ENCODE data around the gene RAB7B.

Gene RAB7B

DNA sequence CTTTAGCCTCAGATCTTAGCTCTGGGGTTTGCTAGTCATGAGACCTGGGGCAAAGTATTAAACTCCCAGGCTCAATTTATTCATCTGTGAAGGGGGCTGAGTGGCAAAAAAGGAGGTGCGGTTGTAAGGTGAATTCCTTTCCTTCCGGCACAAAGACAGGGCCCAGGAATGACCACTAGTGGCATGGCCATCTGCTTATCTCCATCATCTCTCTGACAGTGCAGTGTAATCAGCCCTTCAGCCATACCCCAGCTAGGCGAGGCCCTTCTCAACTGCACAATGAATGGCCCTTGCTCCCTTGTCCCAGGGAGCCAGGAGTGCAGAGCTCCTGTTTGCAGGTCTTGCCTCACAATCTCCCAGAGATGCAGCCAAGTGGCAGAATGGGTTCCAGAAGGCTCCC lies 54.3 kb downstream of the RAB7B start:
- H3K4me3 ChIP-seq (ENCODE audit: low read length), result no peak overlapping the region
- no peaks in the 10 kb centered on the region for H3K9me3 ChIP-seq (ENCODE audit: control insufficient read depth, insufficient read depth, low read length)
- TF ChIP-seq, protein P1, sequence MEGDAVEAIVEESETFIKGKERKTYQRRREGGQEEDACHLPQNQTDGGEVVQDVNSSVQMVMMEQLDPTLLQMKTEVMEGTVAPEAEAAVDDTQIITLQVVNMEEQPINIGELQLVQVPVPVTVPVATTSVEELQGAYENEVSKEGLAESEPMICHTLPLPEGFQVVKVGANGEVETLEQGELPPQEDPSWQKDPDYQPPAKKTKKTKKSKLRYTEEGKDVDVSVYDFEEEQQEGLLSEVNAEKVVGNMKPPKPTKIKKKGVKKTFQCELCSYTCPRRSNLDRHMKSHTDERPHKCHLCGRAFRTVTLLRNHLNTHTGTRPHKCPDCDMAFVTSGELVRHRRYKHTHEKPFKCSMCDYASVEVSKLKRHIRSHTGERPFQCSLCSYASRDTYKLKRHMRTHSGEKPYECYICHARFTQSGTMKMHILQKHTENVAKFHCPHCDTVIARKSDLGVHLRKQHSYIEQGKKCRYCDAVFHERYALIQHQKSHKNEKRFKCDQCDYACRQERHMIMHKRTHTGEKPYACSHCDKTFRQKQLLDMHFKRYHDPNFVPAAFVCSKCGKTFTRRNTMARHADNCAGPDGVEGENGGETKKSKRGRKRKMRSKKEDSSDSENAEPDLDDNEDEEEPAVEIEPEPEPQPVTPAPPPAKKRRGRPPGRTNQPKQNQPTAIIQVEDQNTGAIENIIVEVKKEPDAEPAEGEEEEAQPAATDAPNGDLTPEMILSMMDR (IDR thresholded peaks at IDR 0.05; ENCODE audit: low read depth, low read length, poor library complexity, severe bottlenecking), result no peak
- TF ChIP-seq EZH2phosphoT487 (IDR thresholded peaks at IDR 0.05; ENCODE audit: borderline replicate concordance, low read length), result no peak
- H3K79me2 ChIP-seq (ENCODE audit: control insufficient read depth, low read length), result no peaks in the 10 kb centered on the region
- H3K27me3 ChIP-seq (ENCODE audit: control insufficient read depth, low read length), result peaks cover 31% of the 10 kb centered on the region
- no peaks in the 10 kb centered on the region for H3K36me3 ChIP-seq (ENCODE audit: control insufficient read depth, low read length)
- H3F3A ChIP-seq (ENCODE audit: control insufficient read depth, insufficient read depth), result no peaks in the 10 kb centered on the region
- H3K4me2 ChIP-seq (ENCODE audit: low read length), result no peak overlapping the region
- no peak overlapping the region for H3K27ac ChIP-seq (ENCODE audit: low read depth, low read length)
- no peaks in the 10 kb centered on the region for H3K9me2 ChIP-seq (replicated peaks; ENCODE audit: control insufficient read depth, low read length)
- H3K4me1 ChIP-seq (ENCODE audit: control insufficient read depth, low read length), result no peaks in the 10 kb centered on the region
- no peaks in the 10 kb centered on the region for H4K20me1 ChIP-seq (ENCODE audit: control insufficient read depth, insufficient read depth, low read depth, low read length)

GRCh38 chr1:205948039-205948438 lies 55.2 kb downstream of the RAB7B start:
- no peak overlapping the region for H3K4me3 ChIP-seq (ENCODE audit: low read length)
- no peaks in the 10 kb centered on the region for H3K36me3 ChIP-seq (ENCODE audit: control insufficient read depth, low read length)
- no peak overlapping the region for H3K4me2 ChIP-seq (ENCODE audit: low read length)
- no peaks in the 10 kb centered on the region for H3F3A ChIP-seq (ENCODE audit: control insufficient read depth, insufficient read depth)
- no peaks in the 10 kb centered on the region for H3K4me1 ChIP-seq (ENCODE audit: control insufficient read depth, low read length)
- peaks cover 40% of the 10 kb centered on the region for H3K27me3 ChIP-seq (ENCODE audit: control insufficient read depth, low read length)
- H3K27ac ChIP-seq (ENCODE audit: low read depth, low read length), result no peak overlapping the region
- H3K79me2 ChIP-seq (ENCODE audit: control insufficient read depth, low read length), result no peaks in the 10 kb centered on the region
- H4K20me1 ChIP-seq (ENCODE audit: control insufficient read depth, insufficient read depth, low read depth, low read length), result no peaks in the 10 kb centered on the region
- no peaks in the 10 kb centered on the region for H3K9me2 ChIP-seq (replicated peaks; ENCODE audit: control insufficient read depth, low read length)
- H3K9me3 ChIP-seq (ENCODE audit: control insufficient read depth, insufficient read depth, low read length), result no peaks in the 10 kb centered on the region
- TF ChIP-seq, protein P1 (IDR thresholded peaks at IDR 0.05; ENCODE audit: low read depth, low read length, poor library complexity, severe bottlenecking), result no peak
- no peak for TF ChIP-seq EZH2phosphoT487 (IDR thresholded peaks at IDR 0.05; ENCODE audit: borderline replicate concordance, low read length)

- H3K4me1 ChIP-seq (ENCODE audit: control insufficient read depth, low read length), result no peaks in the 10 kb centered on the region
- H3K9me3 ChIP-seq (ENCODE audit: control insufficient read depth, insufficient read depth, low read length), result no peaks in the 10 kb centered on the region
- H3K36me3 ChIP-seq (ENCODE audit: control insufficient read depth, low read length), result no peaks in the 10 kb centered on the region
- no peak overlapping the region for H3K27ac ChIP-seq (ENCODE audit: low read depth, low read length)
- no peaks in the 10 kb centered on the region for H3K9me2 ChIP-seq (replicated peaks; ENCODE audit: control insufficient read depth, low read length)
- no peak overlapping the region for H3K4me3 ChIP-seq (ENCODE audit: low read length)
- H3K27me3 ChIP-seq (ENCODE audit: control insufficient read depth, low read length), result peaks cover 43% of the 10 kb centered on the region
- no peak overlapping the region for H3K4me2 ChIP-seq (ENCODE audit: low read length)
- no peaks in the 10 kb centered on the region for H4K20me1 ChIP-seq (ENCODE audit: control insufficient read depth, insufficient read depth, low read depth, low read length)
- TF ChIP-seq, protein P1 (IDR thresholded peaks at IDR 0.05; ENCODE audit: low read depth, low read length, poor library complexity, severe bottlenecking), result no peak
- TF ChIP-seq EZH2phosphoT487 (IDR thresholded peaks at IDR 0.05; ENCODE audit: borderline replicate concordance, low read length), result no peak
- H3F3A ChIP-seq (ENCODE audit: control insufficient read depth, insufficient read depth), result no peaks in the 10 kb centered on the region
- no peaks in the 10 kb centered on the region for H3K79me2 ChIP-seq (ENCODE audit: control insufficient read depth, low read length)
Measured at GRCh38 chr1:205947024-205947423, 56.2 kb downstream of the RAB7B start.

- no peak overlapping the region for H3K4me2 ChIP-seq (ENCODE audit: low read length)
- H3K4me1 ChIP-seq (ENCODE audit: control insufficient read depth, low read length), result no peaks in the 10 kb centered on the region
- peaks cover 44% of the 10 kb centered on the region for H3K27me3 ChIP-seq (ENCODE audit: control insufficient read depth, low read length)
- H3K27ac ChIP-seq (ENCODE audit: low read depth, low read length), result no peak overlapping the region
- H3F3A ChIP-seq (ENCODE audit: control insufficient read depth, insufficient read depth), result no peaks in the 10 kb centered on the region
- TF ChIP-seq, protein P1 (IDR thresholded peaks at IDR 0.05; ENCODE audit: low read depth, low read length, poor library complexity, severe bottlenecking), result no peak
- no peak for TF ChIP-seq EZH2phosphoT487 (IDR thresholded peaks at IDR 0.05; ENCODE audit: borderline replicate concordance, low read length)
- H3K79me2 ChIP-seq (ENCODE audit: control insufficient read depth, low read length), result no peaks in the 10 kb centered on the region
- H4K20me1 ChIP-seq (ENCODE audit: control insufficient read depth, insufficient read depth, low read depth, low read length), result no peaks in the 10 kb centered on the region
- no peaks in the 10 kb centered on the region for H3K9me2 ChIP-seq (replicated peaks; ENCODE audit: control insufficient read depth, low read length)
- H3K9me3 ChIP-seq (ENCODE audit: control insufficient read depth, insufficient read depth, low read length), result no peaks in the 10 kb centered on the region
- no peak overlapping the region for H3K4me3 ChIP-seq (ENCODE audit: low read length)
- no peaks in the 10 kb centered on the region for H3K36me3 ChIP-seq (ENCODE audit: control insufficient read depth, low read length)
Measured at GRCh38 chr1:205945069-205945468, 58.1 kb downstream of the RAB7B start.
